Measurements from ENCODE around the gene MGAT5B. TPM values are rescaled to one million over a fixed set of nuclear protein-coding genes. Genes with fewer than 3 reads are reported as not detected.

MGAT5B gene
- total RNA-seq, 1 experiment from 2014 or later: 4.4 TPM

GRCh38 chr17:76905836-76906235 is 37.6 kb downstream of the MGAT5B start:
- Histone ChIP-seq H3K36me3 (ENCODE audit: control insufficient read depth in 1 of 2, insufficient read depth in 2 of 2, low read length in 2 of 2) (no peaks in the 10 kb centered on the region), H3K4me1 (ENCODE audit: control insufficient read depth in 1 of 2, insufficient read depth in 2 of 2, low read length in 2 of 2) (no peaks in the 10 kb centered on the region), H4K20me1 (ENCODE audit: insufficient read depth) (no peaks in the 10 kb centered on the region), H3K4me2 (ENCODE audit: low read length) (no peak overlapping the region), H3K79me2 (ENCODE audit: insufficient read depth, low read length) (no peaks in the 10 kb centered on the region), H3K9ac (ENCODE audit: low read length) (no peak overlapping the region), H3K4me3 (replicated peaks in 1 of 2; ENCODE audit: low read depth in 1 of 2, low read length in 2 of 2) (no peak overlapping the region), H2AFZ (ENCODE audit: low read depth, low read length, poor library complexity, severe bottlenecking) (no peak overlapping the region), H3K9me3 (ENCODE audit: control insufficient read depth in 1 of 2, insufficient read depth in 1 of 2, low read depth in 1 of 2, low read length in 2 of 2) (no peaks in the 10 kb centered on the region), H3K9me2 (ENCODE audit: insufficient read depth) (no peaks in the 10 kb centered on the region), H3K27ac (ENCODE audit: low read depth, low read length) (no peak overlapping the region), H3K27me3 (ENCODE audit: insufficient read depth, low read length) (no peaks in the 10 kb centered on the region)
- intact Hi-C loops (cut with micrococcal nuclease): loop anchor here (10.0 kb wide), 1 partner anchor 71 kb away; no protein-coding TSS in a partner anchor
- ChIA-PET RAD21 (ENCODE audit: low non-redundant PET in 1 of 2, low total read pairs in 2 of 2, uncharacterized antibody in 2 of 2, unreplicated experiment in 2 of 2) (no interaction called here), CTCF (no interaction called here), POLR2A (no interaction called here)
- DNase-seq (ENCODE audit: low read depth, low spot score) (no peak), ATAC-seq (no peak)
- TF ChIP-seq JUND (IDR thresholded peaks at IDR 0.05) (no peak), SIN3A (IDR thresholded peaks at IDR 0.05; ENCODE audit: low read depth) (no peak), CEBPB (IDR thresholded peaks at IDR 0.05; ENCODE audit: low read depth) (no peak), SRF (IDR thresholded peaks at IDR 0.05; ENCODE audit: low read depth) (no peak), TCF7L2 (IDR thresholded peaks at IDR 0.05; ENCODE audit: borderline replicate concordance, extremely low read depth, insufficient read depth, insufficient read length) (no peak), ZFX (IDR thresholded peaks at IDR 0.05) (no peak), REST (IDR thresholded peaks at IDR 0.05; ENCODE audit: low read depth) (no peak), ATF3 (IDR thresholded peaks at IDR 0.05) (no peak), ZNF274 (IDR thresholded peaks at IDR 0.05; ENCODE audit: low read depth, low read length) (no peak), EGR1 (IDR thresholded peaks at IDR 0.05; ENCODE audit: low read depth) (no peak), ELF1 (IDR thresholded peaks at IDR 0.05; ENCODE audit: borderline replicate concordance, low read depth) (no peak), FOSL1 (IDR thresholded peaks at IDR 0.05; ENCODE audit: low read depth) (no peak), YY1 (IDR thresholded peaks at IDR 0.05; ENCODE audit: extremely low read depth, insufficient replicate concordance, low read depth, low read length) (no peak), CBX3 (IDR thresholded peaks at IDR 0.05; ENCODE audit: low read depth) (no peak), EZH2phosphoT487 (IDR thresholded peaks at IDR 0.05; ENCODE audit: borderline replicate concordance) (no peak), POLR2AphosphoS5 (IDR thresholded peaks at IDR 0.05; ENCODE audit: low read depth, low read length) (no peak), SP1 (IDR thresholded peaks at IDR 0.05; ENCODE audit: low read depth) (no peak)
- TF ChIP-seq, protein P1, sequence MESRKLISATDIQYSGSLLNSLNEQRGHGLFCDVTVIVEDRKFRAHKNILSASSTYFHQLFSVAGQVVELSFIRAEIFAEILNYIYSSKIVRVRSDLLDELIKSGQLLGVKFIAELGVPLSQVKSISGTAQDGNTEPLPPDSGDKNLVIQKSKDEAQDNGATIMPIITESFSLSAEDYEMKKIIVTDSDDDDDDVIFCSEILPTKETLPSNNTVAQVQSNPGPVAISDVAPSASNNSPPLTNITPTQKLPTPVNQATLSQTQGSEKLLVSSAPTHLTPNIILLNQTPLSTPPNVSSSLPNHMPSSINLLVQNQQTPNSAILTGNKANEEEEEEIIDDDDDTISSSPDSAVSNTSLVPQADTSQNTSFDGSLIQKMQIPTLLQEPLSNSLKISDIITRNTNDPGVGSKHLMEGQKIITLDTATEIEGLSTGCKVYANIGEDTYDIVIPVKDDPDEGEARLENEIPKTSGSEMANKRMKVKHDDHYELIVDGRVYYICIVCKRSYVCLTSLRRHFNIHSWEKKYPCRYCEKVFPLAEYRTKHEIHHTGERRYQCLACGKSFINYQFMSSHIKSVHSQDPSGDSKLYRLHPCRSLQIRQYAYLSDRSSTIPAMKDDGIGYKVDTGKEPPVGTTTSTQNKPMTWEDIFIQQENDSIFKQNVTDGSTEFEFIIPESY (IDR thresholded peaks at IDR 0.05; ENCODE audit: extremely low read depth, insufficient replicate concordance, low read length): no peak
- TF ChIP-seq, protein P2, sequence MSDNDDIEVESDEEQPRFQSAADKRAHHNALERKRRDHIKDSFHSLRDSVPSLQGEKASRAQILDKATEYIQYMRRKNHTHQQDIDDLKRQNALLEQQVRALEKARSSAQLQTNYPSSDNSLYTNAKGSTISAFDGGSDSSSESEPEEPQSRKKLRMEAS (IDR thresholded peaks at IDR 0.05): no peak
- TF ChIP-seq, protein P3, sequence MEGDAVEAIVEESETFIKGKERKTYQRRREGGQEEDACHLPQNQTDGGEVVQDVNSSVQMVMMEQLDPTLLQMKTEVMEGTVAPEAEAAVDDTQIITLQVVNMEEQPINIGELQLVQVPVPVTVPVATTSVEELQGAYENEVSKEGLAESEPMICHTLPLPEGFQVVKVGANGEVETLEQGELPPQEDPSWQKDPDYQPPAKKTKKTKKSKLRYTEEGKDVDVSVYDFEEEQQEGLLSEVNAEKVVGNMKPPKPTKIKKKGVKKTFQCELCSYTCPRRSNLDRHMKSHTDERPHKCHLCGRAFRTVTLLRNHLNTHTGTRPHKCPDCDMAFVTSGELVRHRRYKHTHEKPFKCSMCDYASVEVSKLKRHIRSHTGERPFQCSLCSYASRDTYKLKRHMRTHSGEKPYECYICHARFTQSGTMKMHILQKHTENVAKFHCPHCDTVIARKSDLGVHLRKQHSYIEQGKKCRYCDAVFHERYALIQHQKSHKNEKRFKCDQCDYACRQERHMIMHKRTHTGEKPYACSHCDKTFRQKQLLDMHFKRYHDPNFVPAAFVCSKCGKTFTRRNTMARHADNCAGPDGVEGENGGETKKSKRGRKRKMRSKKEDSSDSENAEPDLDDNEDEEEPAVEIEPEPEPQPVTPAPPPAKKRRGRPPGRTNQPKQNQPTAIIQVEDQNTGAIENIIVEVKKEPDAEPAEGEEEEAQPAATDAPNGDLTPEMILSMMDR (IDR thresholded peaks at IDR 0.05 in 2 of 3, conservative IDR thresholded peaks at IDR 0.05 in 1 of 3; ENCODE audit: borderline replicate concordance in 1 of 3, insufficient read depth in 1 of 3, low read depth in 2 of 3, low read length in 2 of 3): no peak
- no TSS peak for BruUV-seq (replicated peaks)
